Endothelial cell (in vitro differentiated cells): ENCODE data around the gene CARMIL3. TPM values are rescaled to one million over a fixed set of nuclear protein-coding genes. Genes with fewer than 3 reads are reported as not detected.
A peak's percentile ranks its signal among the peaks of the same experiment; 100 is the strongest.
"Not testable (repeated sequence)": the region's sequence is repeated elsewhere in the genome, so short reads cannot be mapped to it uniquely, and the experiment has no call there.

ENCODE experiments used
- DNase-seq: peaks from one replicate; pipeline ENCODE4 v3.0.0; 2021; ENCODE audit warnings: low spot score
- H3K27ac Mint-ChIP-seq: one replicate; pipeline ENCODE4 v1.8.0; 2021; ENCODE audit warnings: mixed read lengths, inconsistent platforms; ENCODE audit not compliant: unreplicated experiment
- H3K27me3 Mint-ChIP-seq: one replicate; pipeline ENCODE4 v1.8.0; 2021; ENCODE audit warnings: mild to moderate bottlenecking, moderate library complexity, mixed read lengths, inconsistent platforms; ENCODE audit not compliant: unreplicated experiment
- H3K36me3 Mint-ChIP-seq: one replicate; pipeline ENCODE4 v1.8.0; 2021; ENCODE audit warnings: mild to moderate bottlenecking, low read depth, mixed read lengths, inconsistent platforms; ENCODE audit not compliant: unreplicated experiment
- H3K4me1 Mint-ChIP-seq: one replicate; pipeline ENCODE4 v1.8.0; 2021; ENCODE audit warnings: mild to moderate bottlenecking, mixed read lengths, inconsistent platforms; ENCODE audit not compliant: unreplicated experiment
- H3K4me3 Mint-ChIP-seq: one replicate; pipeline ENCODE4 v1.8.0; 2021; ENCODE audit warnings: mild to moderate bottlenecking, mixed read lengths, inconsistent platforms; ENCODE audit not compliant: unreplicated experiment
- H3K9me3 Mint-ChIP-seq: one replicate; pipeline ENCODE4 v1.8.0; 2021; ENCODE audit warnings: mixed read lengths, inconsistent platforms; ENCODE audit not compliant: unreplicated experiment
- CTCF ChIP-seq: fragments of 200-600 bp; sonication (generic); IDR thresholded peaks from one replicate; pipeline ENCODE4 v1.5.0; 2021; ENCODE audit warnings: antibody characterized with exemption; ENCODE audit not compliant: unreplicated experiment
- long read RNA-seq: library from polyadenylated mRNA; unstranded; transcript quantifications from one replicate; pipeline ENCODE4 v2.0.0, GENCODE V29; 2020; ENCODE audit not compliant: unreplicated experiment
- total RNA-seq: library from RNA; stranded (reverse); fragmentation: NEBNext Ultra II Directional; extraction: Animal tissue kit (Norgen Biotek cat#: 25700); gene quantifications from one replicate; pipeline ENCODE4 v1.2.1, GENCODE V29; 2021; ENCODE audit not compliant: unreplicated experiment

The CARMIL3 gene
- total RNA-seq, result 1.4 TPM
- long read RNA-seq, result 0 reads

- peak within 1 kb of the TSS; percentile 54 for H3K27ac Mint-ChIP-seq
- peak; percentile 53 for DNase-seq
- H3K4me1 Mint-ChIP-seq, result peaks cover 19% of the 10 kb centered on the region
- peaks cover 3% of the 10 kb centered on the region for H3K36me3 Mint-ChIP-seq
- H3K9me3 Mint-ChIP-seq, result no peaks in the 10 kb centered on the region
- H3K27me3 Mint-ChIP-seq, result peaks cover 17% of the 10 kb centered on the region
- peak within 1 kb of the TSS; percentile 90 for H3K4me3 Mint-ChIP-seq
- TF ChIP-seq CTCF, result no peak
Observed at GRCh38 chr14:24051789-24052655, at the start of gene CARMIL3. Gene CARMIL3, plus strand, starts transcription at chr14:24052009. Its CDS starts 145 bp downstream, at chr14:24052154.

DNA sequence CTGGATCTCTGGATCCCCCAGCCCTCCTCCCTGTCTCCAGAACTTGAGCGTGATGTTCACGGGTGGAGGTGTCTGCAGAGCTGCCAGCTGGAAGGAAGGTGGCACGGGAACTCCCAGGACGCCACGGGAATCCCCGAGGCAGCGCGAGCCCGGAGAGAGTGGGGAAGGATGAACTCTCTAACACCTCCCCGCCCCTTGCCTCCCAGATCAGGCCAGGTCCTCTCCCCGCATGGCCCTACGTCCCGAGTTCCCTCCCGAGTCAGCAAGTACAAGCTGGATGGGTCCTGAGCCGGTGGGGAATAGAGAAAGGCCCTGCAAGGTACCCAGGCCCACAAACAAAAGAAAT, 45.4 kb upstream of the CARMIL3 start:
- DNase-seq, H3K36me3 Mint-ChIP-seq, H3K27me3 Mint-ChIP-seq, H3K9me3 Mint-ChIP-seq, H3K4me3 Mint-ChIP-seq, H3K4me1 Mint-ChIP-seq, H3K27ac Mint-ChIP-seq: not testable (repeated sequence)

- H3K27ac Mint-ChIP-seq, result not testable (repeated sequence)
- DNase-seq, result peak; percentile 38
Observed at GRCh38 chr14:24006817-24007652, 44.8 kb upstream of the CARMIL3 start.

DNA sequence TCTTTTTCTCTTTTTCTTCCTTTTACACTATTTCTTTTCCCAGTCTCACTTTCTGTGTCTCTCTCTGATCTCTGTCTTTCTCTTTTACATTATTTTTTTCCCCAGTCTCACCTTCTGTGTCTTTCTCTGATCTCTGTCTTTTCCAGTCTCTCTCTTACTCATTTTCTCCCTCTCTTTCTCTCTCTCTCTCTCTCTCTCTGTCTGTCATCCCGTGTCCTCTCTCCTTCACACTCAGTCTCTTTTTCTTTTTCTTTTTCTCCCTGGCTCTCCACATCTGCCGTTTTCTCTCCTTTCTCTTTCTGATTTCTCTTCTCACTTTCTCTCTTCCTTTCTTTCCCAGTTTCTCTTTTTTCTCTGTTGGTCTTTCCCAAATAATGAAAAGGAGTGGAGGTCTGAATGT, 40.8 kb upstream of the CARMIL3 start:
- no peaks in the 10 kb centered on the region for H3K36me3 Mint-ChIP-seq
- no peak overlapping the region for H3K4me3 Mint-ChIP-seq
- no peaks in the 10 kb centered on the region for H3K9me3 Mint-ChIP-seq
- H3K27me3 Mint-ChIP-seq, result peaks cover 3% of the 10 kb centered on the region
- TF ChIP-seq CTCF, result no peak
- H3K4me1 Mint-ChIP-seq, result no peaks in the 10 kb centered on the region
- no peak overlapping the region for H3K27ac Mint-ChIP-seq
- DNase-seq, result no peak

More at GRCh38 chr14:24006817-24007652, 44.8 kb upstream of the CARMIL3 start:
- H3K27me3 Mint-ChIP-seq, H3K9me3 Mint-ChIP-seq, H3K4me3 Mint-ChIP-seq, H3K4me1 Mint-ChIP-seq, H3K36me3 Mint-ChIP-seq: not testable (repeated sequence)

GRCh38 chr14:24012726-24013273, 39.0 kb upstream of the CARMIL3 start:
- H3K27ac Mint-ChIP-seq, H3K27me3 Mint-ChIP-seq, H3K36me3 Mint-ChIP-seq, DNase-seq, H3K9me3 Mint-ChIP-seq, H3K4me3 Mint-ChIP-seq, H3K4me1 Mint-ChIP-seq: not testable (repeated sequence)

DNA sequence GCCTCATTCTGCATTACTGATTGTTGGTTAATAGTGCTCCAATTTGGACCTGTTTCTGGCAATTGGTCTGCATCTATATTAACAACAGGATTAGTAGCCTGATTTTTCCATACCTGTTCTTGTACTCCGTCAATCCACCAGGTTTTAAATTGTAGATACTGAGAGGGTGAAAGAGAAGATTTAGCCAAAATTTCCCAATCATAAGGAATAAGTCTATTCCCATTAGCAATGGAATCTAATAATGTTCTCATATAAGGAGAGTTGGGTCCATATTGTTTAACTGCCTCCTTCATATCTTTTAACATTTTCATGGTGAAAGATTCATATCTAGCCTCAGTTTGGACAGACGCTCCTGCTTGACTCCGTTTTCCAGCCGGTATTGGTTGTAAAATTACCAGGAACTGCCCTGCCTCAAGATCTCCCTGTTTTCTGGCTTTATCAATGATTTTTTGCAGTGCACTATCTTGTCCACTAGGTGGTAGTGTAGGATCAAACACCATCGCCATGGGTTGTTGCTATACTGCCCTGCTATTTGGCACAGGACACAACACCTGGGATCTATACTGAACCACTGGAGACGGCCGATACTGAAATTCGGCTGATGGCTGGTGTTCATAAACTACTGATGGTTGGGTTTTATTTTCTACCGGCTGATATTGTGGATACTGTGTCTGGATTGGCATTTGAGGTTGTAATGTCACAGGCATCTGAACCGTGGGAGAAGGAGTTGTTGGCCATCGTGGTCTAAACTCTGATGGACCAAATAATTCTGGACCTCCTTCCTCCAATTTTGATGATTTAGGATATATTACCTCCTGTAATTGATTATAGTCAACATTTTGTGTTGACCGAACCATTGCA, 37.9 kb upstream of the CARMIL3 start:
- no peaks in the 10 kb centered on the region for H3K9me3 Mint-ChIP-seq
- H3K4me1 Mint-ChIP-seq, result no peaks in the 10 kb centered on the region
- H3K27ac Mint-ChIP-seq, result no peak overlapping the region
- DNase-seq, result peak; percentile 63
- peak; percentile 91 for TF ChIP-seq CTCF
- no peak overlapping the region for H3K4me3 Mint-ChIP-seq
- no peaks in the 10 kb centered on the region for H3K36me3 Mint-ChIP-seq
- H3K27me3 Mint-ChIP-seq, result no peaks in the 10 kb centered on the region

DNA sequence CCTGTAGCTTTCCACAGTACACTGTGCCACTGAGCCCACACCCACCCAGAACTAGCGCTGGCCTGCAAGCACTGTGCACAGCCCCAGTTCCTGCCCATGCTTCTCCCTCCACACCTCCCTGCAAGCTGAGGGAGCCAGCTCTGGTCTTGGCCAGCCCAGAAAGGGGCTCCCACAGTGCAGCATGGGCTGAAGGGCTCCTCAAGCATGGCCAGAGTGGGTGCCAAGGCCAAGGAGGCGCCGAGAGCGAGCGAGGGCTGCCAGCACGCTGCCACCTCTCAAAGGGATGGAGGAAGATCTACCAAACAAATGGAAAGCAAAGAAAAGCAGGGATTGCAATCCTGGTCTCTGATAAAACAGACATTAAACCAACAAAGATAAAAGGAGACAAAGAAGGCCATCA, 36.1 kb upstream of the CARMIL3 start:
- H3K36me3 Mint-ChIP-seq, H3K27ac Mint-ChIP-seq, H3K27me3 Mint-ChIP-seq, DNase-seq, H3K9me3 Mint-ChIP-seq, H3K4me3 Mint-ChIP-seq, H3K4me1 Mint-ChIP-seq: not testable (repeated sequence)

GRCh38 chr14:24018978-24019377, 32.8 kb upstream of the CARMIL3 start:
- H3K9me3 Mint-ChIP-seq, H3K27ac Mint-ChIP-seq, H3K36me3 Mint-ChIP-seq, H3K4me3 Mint-ChIP-seq, DNase-seq, H3K27me3 Mint-ChIP-seq, H3K4me1 Mint-ChIP-seq: not testable (repeated sequence)
